Kidney (tissue), 14 donors: ENCODE results near the gene MANSC1. TPM values are rescaled to one million over a fixed set of nuclear protein-coding genes. Genes with fewer than 3 reads are reported as not detected.
A peak's percentile ranks its signal among the peaks of the same experiment; 100 is the strongest.

Source experiments
- DNase-seq, 5 donors: peaks; one replicate each; pipeline ENCODE4 v3.0.0-alpha.2; 2013 to 2020
- FAIRE-seq: peaks from 2 replicates; lab custom pipeline; 2012; peaks lifted over from hg19 to GRCh38; lab: Jason Lieb, UNC
- H3K27ac ChIP-seq, 2 donors: one replicate each; pipeline ENCODE4 v1.7.0; 2013; ENCODE audit warnings: low read depth in 2 of 2, low read length in 2 of 2, inconsistent platforms in 1 of 2
- H3K27me3 ChIP-seq: one replicate; pipeline ENCODE4 v1.7.1; 2013; ENCODE audit warnings: low read length, inconsistent platforms; ENCODE audit not compliant: control insufficient read depth, insufficient read depth
- H3K36me3 ChIP-seq, 3 donors: one replicate each; pipeline versions ENCODE4 v1.7.0 to v1.7.1; 2013; ENCODE audit warnings: low read length in 3 of 3, control low read depth in 1 of 3, inconsistent platforms in 1 of 3; ENCODE audit not compliant: insufficient read depth in 3 of 3, control insufficient read depth in 2 of 3
- H3K4me1 ChIP-seq, 3 donors: one replicate each; pipeline versions ENCODE4 v1.7.0 to v1.7.1; 2013; ENCODE audit warnings: low read length in 3 of 3, inconsistent platforms in 1 of 3, low read depth in 1 of 3; ENCODE audit not compliant: control insufficient read depth in 2 of 3, insufficient read depth in 2 of 3
- H3K4me3 ChIP-seq, 3 donors: one replicate each; pipeline versions ENCODE4 v1.7.0 to v1.8.1; 2013; ENCODE audit warnings: low read length in 3 of 3, control low read depth in 1 of 3, inconsistent platforms in 1 of 3
- H3K9ac ChIP-seq, 3 donors: one replicate each; pipeline versions ENCODE4 v1.7.0 to v1.7.1; 2013; ENCODE audit warnings: low read length in 3 of 3, control low read depth in 1 of 3, inconsistent platforms in 1 of 3
- H3K9me3 ChIP-seq, 3 donors: one replicate each; pipeline versions ENCODE4 v1.7.0 to v1.7.1; 2013; ENCODE audit warnings: low read length in 3 of 3, control low read depth in 1 of 3, inconsistent platforms in 1 of 3; ENCODE audit not compliant: control insufficient read depth in 2 of 3, insufficient read depth in 1 of 3
- intact Hi-C: fragments of 100-400 bp; cut with DNase I; formaldehyde crosslinking; loops from one replicate; pipeline ENCODE4 v1.11.1; 2022
- polyA plus RNA-seq: library from polyadenylated mRNA; stranded (reverse); fragments of 350-450 nt; fragmentation: Illumina TruSeq; extraction: RNeasy Lipid Tissue Mini Kit (QIAGEN cat#74804); gene quantifications from one replicate; pipeline ENCODE4 v1.2.3, GENCODE V29; 2014; ENCODE audit warnings: low read depth, low replicate concordance; ENCODE audit not compliant: insufficient read depth
- total RNA-seq: library from RNA; stranded (reverse); fragmentation: NEBNext Ultra II Directional; extraction: Animal tissue kit (Norgen Biotek cat#: 25700); gene quantifications from one replicate; pipeline ENCODE4 v1.2.1, GENCODE V29; 2021
- TF ChIP-seq, protein P1 (sequence below): IDR thresholded peaks from 3 replicates; pipeline ENCODE4 v1.5.1; 2012; ENCODE audit warnings: mild to moderate bottlenecking, moderate library complexity, borderline replicate concordance; ENCODE audit not compliant: insufficient read depth; ENCODE audit errors: extremely low read depth
- donor health status: control.
- donor health status: control.
- donor health status: control.
- donor health status: control.
- donor health status: control.
- donor health status: DM: yes; HTN: yes; CAD: no.
- donor health status: Normal renal cell carcinoma (clear cell type).

The MANSC1 gene
- total and polyA plus RNA-seq, 2 donors from 2014 or later, result 14.1 to 38.7 TPM

DNA sequence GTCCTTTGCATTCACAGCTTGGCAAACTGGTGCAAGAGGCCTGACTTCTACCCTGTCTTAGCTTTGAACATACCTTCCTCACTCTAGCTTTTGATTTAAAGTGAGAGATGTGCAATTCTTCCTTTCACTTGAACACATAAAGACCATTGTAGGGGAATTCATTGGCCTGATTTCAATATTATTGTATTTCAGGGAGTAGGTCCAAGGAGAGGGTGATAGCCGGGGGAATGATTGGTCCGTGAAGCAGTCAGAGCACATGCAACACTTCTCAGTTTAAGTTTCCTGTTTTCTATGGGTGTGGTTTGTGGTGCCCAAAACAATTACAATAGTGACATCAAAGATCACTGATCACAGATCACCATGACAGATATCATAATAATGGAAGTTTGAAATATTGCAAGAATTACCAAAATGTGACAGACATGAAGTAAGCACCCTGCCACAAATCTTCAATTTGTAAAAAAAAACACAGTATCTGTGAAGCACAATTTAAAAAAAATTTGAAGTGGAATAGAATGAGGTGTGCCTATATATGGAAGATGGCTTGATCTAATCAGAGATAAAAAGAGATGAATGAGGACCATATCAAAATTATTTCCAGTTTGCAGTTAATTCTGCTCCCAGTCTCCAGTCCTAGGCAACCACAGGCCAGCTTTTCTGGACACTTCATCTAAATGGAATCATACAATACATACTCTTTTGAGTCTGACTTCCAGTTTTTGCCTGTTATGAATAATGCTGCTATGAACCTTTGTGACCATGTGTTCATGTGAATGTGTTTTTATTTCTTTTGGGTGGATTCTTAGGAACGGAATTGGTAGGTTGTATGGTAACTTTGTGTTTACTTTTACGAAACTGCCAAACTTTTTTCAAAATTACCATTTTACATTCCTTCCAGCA, 30.0 kb upstream of the MANSC1 start:
- Histone ChIP-seq H3K36me3 (no peaks in the 10 kb centered on the region), H3K9ac (no peak overlapping the region), H3K4me1 (no peaks in the 10 kb centered on the region), H3K4me3 (no peak overlapping the region), H3K27ac (no peak overlapping the region), H3K27me3 (no peaks in the 10 kb centered on the region), H3K9me3 (no peaks in the 10 kb centered on the region)
- DNase-seq, result peak in 1 of 5 donors; percentile 9
- no peak for FAIRE-seq
- intact Hi-C loops, result loop anchor here (10.0 kb wide), 3 partner anchors 185 to 325 kb away; partner anchors contain the start of gene DUSP16
- TF ChIP-seq, protein P1, sequence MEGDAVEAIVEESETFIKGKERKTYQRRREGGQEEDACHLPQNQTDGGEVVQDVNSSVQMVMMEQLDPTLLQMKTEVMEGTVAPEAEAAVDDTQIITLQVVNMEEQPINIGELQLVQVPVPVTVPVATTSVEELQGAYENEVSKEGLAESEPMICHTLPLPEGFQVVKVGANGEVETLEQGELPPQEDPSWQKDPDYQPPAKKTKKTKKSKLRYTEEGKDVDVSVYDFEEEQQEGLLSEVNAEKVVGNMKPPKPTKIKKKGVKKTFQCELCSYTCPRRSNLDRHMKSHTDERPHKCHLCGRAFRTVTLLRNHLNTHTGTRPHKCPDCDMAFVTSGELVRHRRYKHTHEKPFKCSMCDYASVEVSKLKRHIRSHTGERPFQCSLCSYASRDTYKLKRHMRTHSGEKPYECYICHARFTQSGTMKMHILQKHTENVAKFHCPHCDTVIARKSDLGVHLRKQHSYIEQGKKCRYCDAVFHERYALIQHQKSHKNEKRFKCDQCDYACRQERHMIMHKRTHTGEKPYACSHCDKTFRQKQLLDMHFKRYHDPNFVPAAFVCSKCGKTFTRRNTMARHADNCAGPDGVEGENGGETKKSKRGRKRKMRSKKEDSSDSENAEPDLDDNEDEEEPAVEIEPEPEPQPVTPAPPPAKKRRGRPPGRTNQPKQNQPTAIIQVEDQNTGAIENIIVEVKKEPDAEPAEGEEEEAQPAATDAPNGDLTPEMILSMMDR, result no peak

DNA sequence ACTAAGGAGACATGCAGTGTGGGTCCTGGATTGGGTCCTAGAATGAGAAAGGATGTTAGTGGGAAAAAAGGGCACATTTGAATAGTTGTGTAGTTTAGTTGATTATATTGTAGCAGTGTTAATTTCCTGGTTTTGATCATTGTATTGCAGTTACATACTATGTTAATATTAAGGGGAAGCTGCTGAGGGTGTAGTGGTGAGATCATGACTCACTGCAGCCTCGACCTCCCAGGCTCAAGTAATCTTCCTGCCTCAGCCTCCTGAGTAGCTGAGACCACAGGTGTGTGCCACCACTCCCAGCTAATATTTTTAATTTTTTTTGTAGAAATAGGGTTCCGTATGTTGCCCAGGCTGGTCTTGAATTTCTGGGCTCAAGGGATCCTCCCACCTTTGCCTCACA, 28.6 kb upstream of the MANSC1 start:
- no peak overlapping the region for H3K9ac ChIP-seq
- FAIRE-seq (no peak), DNase-seq (no peak)
- H3K9me3 ChIP-seq, result no peaks in the 10 kb centered on the region
- H3K4me1 ChIP-seq, result no peaks in the 10 kb centered on the region
- intact Hi-C loops, result loop anchor here (10.0 kb wide), 3 partner anchors 186 to 326 kb away; partner anchors contain the start of gene DUSP16
- TF ChIP-seq, protein P1, result no peak
- H3K27ac ChIP-seq, result no peak overlapping the region
- no peaks in the 10 kb centered on the region for H3K36me3 ChIP-seq
- H3K27me3 ChIP-seq, result no peaks in the 10 kb centered on the region
- no peak overlapping the region for H3K4me3 ChIP-seq

DNA sequence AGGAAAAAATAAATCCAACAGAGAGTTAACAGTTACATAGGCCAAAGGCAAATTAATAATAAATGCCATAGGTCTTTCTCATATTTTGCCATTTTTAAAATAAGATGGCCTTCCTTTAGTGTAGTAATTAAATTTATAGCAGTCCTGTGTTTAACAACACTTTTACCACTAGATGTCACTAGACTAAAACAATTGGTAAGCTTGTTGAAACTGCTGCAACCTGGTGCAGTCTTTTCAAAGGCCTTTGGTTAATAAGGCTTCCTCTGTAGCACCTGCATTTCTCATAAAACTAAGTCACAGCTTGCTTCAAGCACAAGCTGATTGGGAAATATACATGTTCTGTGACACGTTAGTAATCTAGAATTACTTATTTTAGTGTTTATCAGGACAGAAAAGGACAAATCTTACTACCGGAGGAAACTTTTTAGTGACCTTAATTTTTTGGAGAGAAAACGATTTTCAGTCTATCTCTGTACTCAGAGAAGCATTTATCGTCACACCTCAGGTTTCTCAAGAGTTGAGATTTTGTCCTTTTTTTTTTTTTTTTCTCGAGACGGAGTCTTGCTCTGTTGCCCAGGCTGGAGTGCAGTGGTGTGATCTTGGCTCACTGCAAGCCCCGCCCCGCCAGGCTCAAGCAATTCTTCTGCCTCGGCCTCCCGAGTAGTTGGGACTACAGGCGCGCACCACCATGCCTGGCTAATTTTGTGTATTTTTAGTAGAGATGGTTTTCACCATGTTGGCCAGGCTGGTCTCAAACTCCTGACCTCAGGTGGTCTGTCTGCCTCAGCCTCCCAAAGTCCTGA, 26.8 kb upstream of the MANSC1 start:
- Histone ChIP-seq H3K36me3 (no peaks in the 10 kb centered on the region), H3K4me1 (peaks cover 0 to 3% (median 0%) of the 10 kb centered on the region in 3 donors), H3K9ac (no peak overlapping the region), H3K27me3 (no peaks in the 10 kb centered on the region), H3K4me3 (no peak overlapping the region), H3K27ac (no peak overlapping the region), H3K9me3 (no peaks in the 10 kb centered on the region)
- TF ChIP-seq, protein P1, result peak; percentile 82
- peak; percentile 94 for FAIRE-seq
- intact Hi-C loops, result loop anchor here (10.0 kb wide), 3 partner anchors 188 to 328 kb away; partner anchors contain the start of gene DUSP16
- peak in 2 of 5 donors; percentile 87 to 93 for DNase-seq
